Stomach (tissue), 4 donors: ENCODE measurements around the gene CACNA1G.

Experiments
- EP300 ChIP-seq: sonication (generic); formaldehyde crosslinking; IDR thresholded peaks from one replicate; pipeline ENCODE4 v1.6.1; 2017; ENCODE audit warnings: antibody characterized with exemption
- POLR2A ChIP-seq, 4 donors: fragments of 450-650 bp; IDR thresholded peaks; one replicate each; pipeline ENCODE4 v1.6.1; 2016; ENCODE audit warnings: antibody characterized with exemption in 4 of 4, control low read depth in 2 of 4, mild to moderate bottlenecking in 1 of 4, moderate library complexity in 1 of 4
- POLR2AphosphoS5 ChIP-seq, 3 donors: sonication (generic); formaldehyde crosslinking; IDR thresholded peaks; one replicate each; pipeline ENCODE4 v1.6.1; 2016; ENCODE audit warnings: antibody characterized with exemption in 3 of 3
- TF ChIP-seq, protein P1 (sequence below), 7 experiments: fragments of 450-650 bp in 4 of 7; fragments of 200-600 bp in 3 of 7; sonication (generic) in 3 of 7; IDR thresholded peaks; one replicate each; pipeline ENCODE4 v1.5.1; 2016 to 2019; ENCODE audit warnings: antibody characterized with exemption in 7 of 7, control low read depth in 2 of 7, mild to moderate bottlenecking in 1 of 7

GRCh38 chr17:50533720-50534148, 26.8 kb upstream of the CACNA1G start:
- TF ChIP-seq, protein P1, sequence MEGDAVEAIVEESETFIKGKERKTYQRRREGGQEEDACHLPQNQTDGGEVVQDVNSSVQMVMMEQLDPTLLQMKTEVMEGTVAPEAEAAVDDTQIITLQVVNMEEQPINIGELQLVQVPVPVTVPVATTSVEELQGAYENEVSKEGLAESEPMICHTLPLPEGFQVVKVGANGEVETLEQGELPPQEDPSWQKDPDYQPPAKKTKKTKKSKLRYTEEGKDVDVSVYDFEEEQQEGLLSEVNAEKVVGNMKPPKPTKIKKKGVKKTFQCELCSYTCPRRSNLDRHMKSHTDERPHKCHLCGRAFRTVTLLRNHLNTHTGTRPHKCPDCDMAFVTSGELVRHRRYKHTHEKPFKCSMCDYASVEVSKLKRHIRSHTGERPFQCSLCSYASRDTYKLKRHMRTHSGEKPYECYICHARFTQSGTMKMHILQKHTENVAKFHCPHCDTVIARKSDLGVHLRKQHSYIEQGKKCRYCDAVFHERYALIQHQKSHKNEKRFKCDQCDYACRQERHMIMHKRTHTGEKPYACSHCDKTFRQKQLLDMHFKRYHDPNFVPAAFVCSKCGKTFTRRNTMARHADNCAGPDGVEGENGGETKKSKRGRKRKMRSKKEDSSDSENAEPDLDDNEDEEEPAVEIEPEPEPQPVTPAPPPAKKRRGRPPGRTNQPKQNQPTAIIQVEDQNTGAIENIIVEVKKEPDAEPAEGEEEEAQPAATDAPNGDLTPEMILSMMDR (IDR thresholded peaks at IDR 0.05) = no peak
- peak in 2 of 4 donors; percentile 12 to 73 for TF ChIP-seq POLR2A (IDR thresholded peaks at IDR 0.05)
- no peak for TF ChIP-seq EP300
- TF ChIP-seq POLR2AphosphoS5 (IDR thresholded peaks at IDR 0.05) = peak in 2 of 3 donors; percentile 82 to 87
